Caco-2 (cell line): ENCODE data around the gene ACSS1. TPM values are rescaled to one million over a fixed set of nuclear protein-coding genes. Genes with fewer than 3 reads are reported as not detected.

Experiments
- BruUV-seq: library from RNA; stranded (reverse); fragments of 400-500 nt; replicated peaks from 2 replicates; lab custom pipeline; 2021; lab: Mats Ljungman, UMichigan
- CTCF ChIA-PET: fragments of 300-600 bp; sonication (Branson Sonifier 250); formaldehyde crosslinking; loops from one replicate; lab custom pipeline; 2022; ENCODE audit warnings: antibody characterized with exemption; lab: Charles Lee
- POLR2A ChIA-PET: fragments of 300-600 bp; sonication (Branson Sonifier 250); formaldehyde crosslinking; loops from one replicate; lab custom pipeline; 2022; ENCODE audit warnings: antibody characterized with exemption; lab: Charles Lee
- DNase-seq, 2 experiments: peaks; one replicate each; pipeline versions ENCODE4 v3.0.0 to v3.0.0-alpha.2; 2020 to 2022
- H3K27me3 ChIP-seq: replicated peaks from 2 replicates; pipeline ENCODE4 v1.6.0; 2011; ENCODE audit warnings: low read length; ENCODE audit not compliant: control insufficient read depth, insufficient read depth
- H3K36me3 ChIP-seq: 2 replicates; pipeline ENCODE4 v1.5.1; 2011; ENCODE audit warnings: low read length; ENCODE audit not compliant: control insufficient read depth, insufficient read depth
- H3K4me1 ChIP-seq: fragments of 250-450 bp; sonication (Bioruptor Pico); 2 replicates; pipeline ENCODE4 v1.5.1; 2020; ENCODE audit warnings: mild to moderate bottlenecking
- H3K4me3 ChIP-seq: 2 replicates; pipeline ENCODE4 v1.5.1; 2011; ENCODE audit warnings: low read depth, mild to moderate bottlenecking, control low read depth, low read length
- H3K9me3 ChIP-seq: fragments of 250-450 bp; sonication (Bioruptor Pico); 2 replicates; pipeline ENCODE4 v1.5.1; 2020; ENCODE audit warnings: mild to moderate bottlenecking, moderate library complexity
- H3K27ac Mint-ChIP-seq: one replicate; pipeline ENCODE4 v1.8.0; 2022; ENCODE audit warnings: mixed read lengths; ENCODE audit not compliant: unreplicated experiment
- H3K27me3 Mint-ChIP-seq: one replicate; pipeline ENCODE4 v1.8.0; 2022; ENCODE audit warnings: mixed read lengths; ENCODE audit not compliant: insufficient read depth, unreplicated experiment
- H3K36me3 Mint-ChIP-seq: one replicate; pipeline ENCODE4 v1.8.0; 2022; ENCODE audit warnings: mild to moderate bottlenecking, mixed read lengths; ENCODE audit not compliant: insufficient read depth, unreplicated experiment
- H3K4me1 Mint-ChIP-seq: one replicate; pipeline ENCODE4 v1.8.0; 2022; ENCODE audit warnings: low read depth, mixed read lengths; ENCODE audit not compliant: unreplicated experiment
- H3K4me3 Mint-ChIP-seq: one replicate; pipeline ENCODE4 v1.8.0; 2022; ENCODE audit warnings: mild to moderate bottlenecking, moderate library complexity, mixed read lengths; ENCODE audit not compliant: unreplicated experiment
- H3K9me3 Mint-ChIP-seq: one replicate; pipeline ENCODE4 v1.8.0; 2022; ENCODE audit warnings: mixed read lengths; ENCODE audit not compliant: unreplicated experiment
- intact Hi-C: fragments of 100-400 bp; cut with micrococcal nuclease; formaldehyde crosslinking; loops from one replicate; pipeline ENCODE4 v1.10.0; 2022; ENCODE audit not compliant: unreplicated experiment
- total RNA-seq: library from RNA; stranded (reverse); gene quantifications from 2 replicates; pipeline ENCODE4 v1.2.3, GENCODE V29; 2022
- TF ChIP-seq, protein P1 (sequence below), 2 experiments: fragments of 200-600 bp in 1 of 2; IDR thresholded peaks; 1 replicate in 1 of 2; 2 replicates in 1 of 2; pipeline versions ENCODE4 v1.5.1 to v1.8.0; 2011 to 2022; ENCODE audit warnings: antibody characterized with exemption in 1 of 2, control low read depth in 1 of 2, inconsistent platforms in 1 of 2, low read depth in 1 of 2, low read length in 1 of 2, mild to moderate bottlenecking in 1 of 2, moderate library complexity in 1 of 2; ENCODE audit not compliant: insufficient read depth in 1 of 2, severe bottlenecking in 1 of 2, unreplicated experiment in 1 of 2

ACSS1 gene
- total RNA-seq, 1 experiment from 2014 or later = 113 TPM

DNA sequence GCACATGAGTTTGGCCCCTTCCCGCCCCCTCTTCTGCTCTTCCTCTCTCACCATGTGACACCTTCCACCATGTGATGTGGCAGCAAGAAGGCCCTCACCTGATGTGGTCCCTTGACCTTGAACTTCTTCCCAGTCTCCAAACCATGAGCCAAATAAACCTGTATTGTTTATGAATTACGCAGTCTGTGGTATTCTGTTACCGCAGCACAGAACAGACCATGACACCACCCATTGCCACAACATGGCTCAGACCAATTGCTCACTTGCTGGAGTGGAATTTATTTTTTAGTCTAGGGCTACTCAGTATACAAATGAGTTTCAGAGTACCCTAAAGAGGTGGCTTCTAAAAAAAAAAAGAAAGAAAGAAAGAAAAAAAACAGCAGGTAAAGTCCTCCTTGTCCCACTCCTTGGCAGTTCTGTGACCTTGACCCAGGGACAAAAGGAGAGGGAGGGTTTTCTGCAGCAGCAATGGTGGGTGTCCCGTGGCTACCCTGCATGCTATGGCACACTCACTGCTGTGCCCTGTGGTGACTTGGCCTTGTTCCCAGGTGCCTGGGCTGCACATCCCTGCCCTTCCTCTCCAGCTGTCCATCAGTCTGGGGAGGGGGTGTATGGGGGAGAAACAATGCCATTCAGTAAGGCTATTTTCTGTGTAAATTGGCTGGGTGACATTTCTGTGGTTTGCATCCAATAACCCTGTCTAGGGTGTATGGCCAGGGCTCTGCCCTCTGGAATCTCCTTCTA, 29.4 kb upstream of the ACSS1 start:
- Histone ChIP-seq H3K36me3 (no peaks in the 10 kb centered on the region), H3K9me3 (peaks cover 12% of the 10 kb centered on the region; the same call in 1 of the 2 replicates), H3K4me3 (no peak overlapping the region), H3K4me1 (no peaks in the 10 kb centered on the region), H3K27me3 (no peaks in the 10 kb centered on the region; the same call in 1 of the 2 replicates)
- Mint-ChIP-seq H3K27ac (no peak overlapping the region), H3K4me3 (no peak overlapping the region), H3K4me1 (no peaks in the 10 kb centered on the region), H3K36me3 (no peaks in the 10 kb centered on the region), H3K27me3 (no peaks in the 10 kb centered on the region), H3K9me3 (no peaks in the 10 kb centered on the region)
- intact Hi-C loops = no loop called here
- POLR2A ChIA-PET = no interaction called here
- TF ChIP-seq, protein P1, sequence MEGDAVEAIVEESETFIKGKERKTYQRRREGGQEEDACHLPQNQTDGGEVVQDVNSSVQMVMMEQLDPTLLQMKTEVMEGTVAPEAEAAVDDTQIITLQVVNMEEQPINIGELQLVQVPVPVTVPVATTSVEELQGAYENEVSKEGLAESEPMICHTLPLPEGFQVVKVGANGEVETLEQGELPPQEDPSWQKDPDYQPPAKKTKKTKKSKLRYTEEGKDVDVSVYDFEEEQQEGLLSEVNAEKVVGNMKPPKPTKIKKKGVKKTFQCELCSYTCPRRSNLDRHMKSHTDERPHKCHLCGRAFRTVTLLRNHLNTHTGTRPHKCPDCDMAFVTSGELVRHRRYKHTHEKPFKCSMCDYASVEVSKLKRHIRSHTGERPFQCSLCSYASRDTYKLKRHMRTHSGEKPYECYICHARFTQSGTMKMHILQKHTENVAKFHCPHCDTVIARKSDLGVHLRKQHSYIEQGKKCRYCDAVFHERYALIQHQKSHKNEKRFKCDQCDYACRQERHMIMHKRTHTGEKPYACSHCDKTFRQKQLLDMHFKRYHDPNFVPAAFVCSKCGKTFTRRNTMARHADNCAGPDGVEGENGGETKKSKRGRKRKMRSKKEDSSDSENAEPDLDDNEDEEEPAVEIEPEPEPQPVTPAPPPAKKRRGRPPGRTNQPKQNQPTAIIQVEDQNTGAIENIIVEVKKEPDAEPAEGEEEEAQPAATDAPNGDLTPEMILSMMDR (IDR thresholded peaks at IDR 0.05; ENCODE audit: insufficient read depth in 1 of 2, low read depth in 1 of 2, low read length in 1 of 2, severe bottlenecking in 1 of 2, unreplicated experiment in 1 of 2) = no peak
- CTCF ChIA-PET = no interaction called here
- DNase-seq = no peak
- no TSS peak for BruUV-seq

DNA sequence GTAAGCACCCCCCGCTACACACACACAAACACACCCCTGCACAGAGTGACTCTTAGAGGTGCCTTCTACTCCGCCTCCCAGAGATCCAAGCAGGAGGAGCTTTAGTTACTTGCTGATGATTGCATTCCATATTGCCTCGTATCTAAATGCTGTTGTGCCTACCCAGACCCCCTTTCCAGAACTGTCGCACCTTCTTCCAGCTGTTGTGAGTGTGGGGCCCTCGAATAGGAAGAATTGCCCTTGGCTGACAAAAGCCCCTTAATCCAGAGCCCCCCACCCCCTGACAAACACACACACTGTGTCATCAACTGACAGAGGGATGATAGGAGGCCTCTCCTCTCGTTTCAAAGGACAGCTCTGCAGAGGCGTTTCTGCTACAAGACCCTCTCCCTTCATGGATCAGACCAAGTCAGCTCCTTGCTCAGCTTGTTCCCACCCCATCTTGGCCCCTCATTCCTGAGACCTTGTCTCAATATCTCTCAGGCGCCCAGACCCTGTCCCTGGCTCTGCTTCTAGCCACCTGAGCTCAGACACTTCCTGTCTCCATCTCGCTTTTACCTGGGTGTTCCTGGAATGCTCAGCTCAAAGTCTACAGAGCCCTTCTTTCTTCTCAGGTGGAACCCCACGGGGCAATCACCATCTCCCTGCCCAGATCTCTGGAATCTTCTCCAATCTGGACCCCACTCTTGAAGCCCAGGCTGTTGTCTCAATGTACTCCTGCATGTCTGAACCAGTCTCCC, 28.0 kb upstream of the ACSS1 start:
- Histone ChIP-seq H3K4me3 (no peak overlapping the region), H3K4me1 (no peaks in the 10 kb centered on the region), H3K36me3 (no peaks in the 10 kb centered on the region), H3K9me3 (peaks cover 14% of the 10 kb centered on the region; the same call in 1 of the 2 replicates), H3K27me3 (no peaks in the 10 kb centered on the region)
- no peak overlapping the region for H3K4me3 Mint-ChIP-seq
- intact Hi-C loops = no loop called here
- no peaks in the 10 kb centered on the region for H3K9me3 Mint-ChIP-seq
- TF ChIP-seq, protein P1 (IDR thresholded peaks at IDR 0.05; ENCODE audit: insufficient read depth in 1 of 2, low read depth in 1 of 2, low read length in 1 of 2, severe bottlenecking in 1 of 2, unreplicated experiment in 1 of 2) = no peak
- H3K27ac Mint-ChIP-seq = no peak overlapping the region
- ChIA-PET POLR2A (no interaction called here), CTCF (no interaction called here)
- no peaks in the 10 kb centered on the region for H3K36me3 Mint-ChIP-seq
- H3K27me3 Mint-ChIP-seq = no peaks in the 10 kb centered on the region
- no TSS peak for BruUV-seq
- H3K4me1 Mint-ChIP-seq = no peaks in the 10 kb centered on the region
- DNase-seq = no peak

DNA sequence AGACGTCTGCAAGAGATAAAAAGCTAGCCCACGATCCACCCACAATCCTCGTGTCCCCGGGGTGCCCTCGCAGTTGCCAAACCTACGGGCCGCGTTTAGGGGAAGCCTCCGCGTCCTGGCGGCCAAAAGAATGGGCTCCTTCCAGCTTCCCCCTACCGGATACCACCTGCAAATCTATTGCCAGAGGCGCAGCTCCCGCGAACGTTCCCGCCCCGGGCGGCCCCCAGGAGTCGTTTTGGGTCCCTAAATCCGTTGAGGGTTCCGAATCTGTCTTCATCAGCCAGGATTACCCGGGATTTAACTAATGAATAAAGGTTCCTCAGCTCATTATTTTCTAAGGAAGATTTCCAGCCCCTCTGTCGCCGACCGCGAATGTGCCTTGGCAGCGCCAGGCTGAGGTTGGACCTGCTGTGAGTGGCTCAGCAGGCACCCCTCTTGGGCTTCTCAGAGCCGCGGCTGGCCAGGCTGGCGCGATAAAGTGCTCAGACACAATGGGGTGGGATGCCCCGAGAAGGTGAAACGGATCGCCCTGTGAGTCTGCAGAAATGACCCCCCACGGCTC, 26.8 kb upstream of the ACSS1 start:
- H3K36me3 ChIP-seq = no peaks in the 10 kb centered on the region
- no peak overlapping the region for H3K4me3 ChIP-seq
- POLR2A ChIA-PET = no interaction called here
- no peak for DNase-seq
- H3K27me3 Mint-ChIP-seq = no peaks in the 10 kb centered on the region
- TF ChIP-seq, protein P1 (IDR thresholded peaks at IDR 0.05; ENCODE audit: insufficient read depth in 1 of 2, low read depth in 1 of 2, low read length in 1 of 2, severe bottlenecking in 1 of 2, unreplicated experiment in 1 of 2) = no peak
- H3K4me3 Mint-ChIP-seq = no peak overlapping the region
- no peaks in the 10 kb centered on the region for H3K36me3 Mint-ChIP-seq
- no peaks in the 10 kb centered on the region for H3K4me1 ChIP-seq
- no peak overlapping the region for H3K27ac Mint-ChIP-seq
- BruUV-seq = no TSS peak
- H3K4me1 Mint-ChIP-seq = no peaks in the 10 kb centered on the region
- peaks cover 14% of the 10 kb centered on the region; the same call in 1 of the 2 replicates for H3K9me3 ChIP-seq
- no peaks in the 10 kb centered on the region for H3K9me3 Mint-ChIP-seq
- CTCF ChIA-PET = no interaction called here
- intact Hi-C loops = no loop called here
- no peaks in the 10 kb centered on the region for H3K27me3 ChIP-seq
